ENCODE results near the gene EPN2.
"Not testable (repeated sequence)": the region's sequence is repeated elsewhere in the genome, so short reads cannot be mapped to it uniquely, and the experiment has no call there.

DNA sequence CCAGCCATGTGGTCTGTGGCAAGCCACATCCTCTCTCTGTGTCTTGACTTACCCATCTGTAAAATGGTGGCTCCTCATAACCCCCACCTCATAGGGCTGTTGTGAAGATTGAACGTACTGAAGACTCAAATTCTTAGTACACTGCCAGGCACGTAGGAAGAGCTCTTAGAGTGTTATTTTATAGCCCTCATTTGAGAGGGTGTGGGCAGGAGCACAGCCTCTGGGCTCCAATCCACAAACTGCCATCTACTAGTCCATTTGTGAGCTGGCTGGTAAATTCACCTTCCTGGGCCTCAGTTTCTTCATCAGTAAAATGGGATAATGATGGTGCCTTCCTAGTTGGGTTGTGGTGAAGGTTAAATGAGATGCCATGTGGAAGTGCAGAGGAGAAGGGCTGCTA lies 18.3 kb upstream of the EPN2 start:
- TF ChIP-seq, protein P1, sequence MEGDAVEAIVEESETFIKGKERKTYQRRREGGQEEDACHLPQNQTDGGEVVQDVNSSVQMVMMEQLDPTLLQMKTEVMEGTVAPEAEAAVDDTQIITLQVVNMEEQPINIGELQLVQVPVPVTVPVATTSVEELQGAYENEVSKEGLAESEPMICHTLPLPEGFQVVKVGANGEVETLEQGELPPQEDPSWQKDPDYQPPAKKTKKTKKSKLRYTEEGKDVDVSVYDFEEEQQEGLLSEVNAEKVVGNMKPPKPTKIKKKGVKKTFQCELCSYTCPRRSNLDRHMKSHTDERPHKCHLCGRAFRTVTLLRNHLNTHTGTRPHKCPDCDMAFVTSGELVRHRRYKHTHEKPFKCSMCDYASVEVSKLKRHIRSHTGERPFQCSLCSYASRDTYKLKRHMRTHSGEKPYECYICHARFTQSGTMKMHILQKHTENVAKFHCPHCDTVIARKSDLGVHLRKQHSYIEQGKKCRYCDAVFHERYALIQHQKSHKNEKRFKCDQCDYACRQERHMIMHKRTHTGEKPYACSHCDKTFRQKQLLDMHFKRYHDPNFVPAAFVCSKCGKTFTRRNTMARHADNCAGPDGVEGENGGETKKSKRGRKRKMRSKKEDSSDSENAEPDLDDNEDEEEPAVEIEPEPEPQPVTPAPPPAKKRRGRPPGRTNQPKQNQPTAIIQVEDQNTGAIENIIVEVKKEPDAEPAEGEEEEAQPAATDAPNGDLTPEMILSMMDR (conservative IDR thresholded peaks at IDR 0.05; ENCODE audit: low read depth in 2 of 2), result not testable (repeated sequence)
- TF ChIP-seq EZH2 (IDR thresholded peaks at IDR 0.05; ENCODE audit: low read depth, unreplicated experiment); ZNF114 (CRISPR knock-in tag; IDR thresholded peaks at IDR 0.05); EZH2phosphoT487 (IDR thresholded peaks at IDR 0.05; ENCODE audit: unreplicated experiment); POLR2AphosphoS5 (IDR thresholded peaks at IDR 0.05; ENCODE audit: low read depth); CREB1 (CRISPR knock-in tag; IDR thresholded peaks at IDR 0.05; ENCODE audit: low read depth); STAT1 (IDR thresholded peaks at IDR 0.05; ENCODE audit: unreplicated experiment); JUNB (IDR thresholded peaks at IDR 0.05; ENCODE audit: unreplicated experiment); ZNF331 (CRISPR knock-in tag; IDR thresholded peaks at IDR 0.05; ENCODE audit: low read depth); NANOG (IDR thresholded peaks at IDR 0.05; ENCODE audit: borderline replicate concordance): not testable (repeated sequence)
- TF ChIP-seq, protein P2, sequence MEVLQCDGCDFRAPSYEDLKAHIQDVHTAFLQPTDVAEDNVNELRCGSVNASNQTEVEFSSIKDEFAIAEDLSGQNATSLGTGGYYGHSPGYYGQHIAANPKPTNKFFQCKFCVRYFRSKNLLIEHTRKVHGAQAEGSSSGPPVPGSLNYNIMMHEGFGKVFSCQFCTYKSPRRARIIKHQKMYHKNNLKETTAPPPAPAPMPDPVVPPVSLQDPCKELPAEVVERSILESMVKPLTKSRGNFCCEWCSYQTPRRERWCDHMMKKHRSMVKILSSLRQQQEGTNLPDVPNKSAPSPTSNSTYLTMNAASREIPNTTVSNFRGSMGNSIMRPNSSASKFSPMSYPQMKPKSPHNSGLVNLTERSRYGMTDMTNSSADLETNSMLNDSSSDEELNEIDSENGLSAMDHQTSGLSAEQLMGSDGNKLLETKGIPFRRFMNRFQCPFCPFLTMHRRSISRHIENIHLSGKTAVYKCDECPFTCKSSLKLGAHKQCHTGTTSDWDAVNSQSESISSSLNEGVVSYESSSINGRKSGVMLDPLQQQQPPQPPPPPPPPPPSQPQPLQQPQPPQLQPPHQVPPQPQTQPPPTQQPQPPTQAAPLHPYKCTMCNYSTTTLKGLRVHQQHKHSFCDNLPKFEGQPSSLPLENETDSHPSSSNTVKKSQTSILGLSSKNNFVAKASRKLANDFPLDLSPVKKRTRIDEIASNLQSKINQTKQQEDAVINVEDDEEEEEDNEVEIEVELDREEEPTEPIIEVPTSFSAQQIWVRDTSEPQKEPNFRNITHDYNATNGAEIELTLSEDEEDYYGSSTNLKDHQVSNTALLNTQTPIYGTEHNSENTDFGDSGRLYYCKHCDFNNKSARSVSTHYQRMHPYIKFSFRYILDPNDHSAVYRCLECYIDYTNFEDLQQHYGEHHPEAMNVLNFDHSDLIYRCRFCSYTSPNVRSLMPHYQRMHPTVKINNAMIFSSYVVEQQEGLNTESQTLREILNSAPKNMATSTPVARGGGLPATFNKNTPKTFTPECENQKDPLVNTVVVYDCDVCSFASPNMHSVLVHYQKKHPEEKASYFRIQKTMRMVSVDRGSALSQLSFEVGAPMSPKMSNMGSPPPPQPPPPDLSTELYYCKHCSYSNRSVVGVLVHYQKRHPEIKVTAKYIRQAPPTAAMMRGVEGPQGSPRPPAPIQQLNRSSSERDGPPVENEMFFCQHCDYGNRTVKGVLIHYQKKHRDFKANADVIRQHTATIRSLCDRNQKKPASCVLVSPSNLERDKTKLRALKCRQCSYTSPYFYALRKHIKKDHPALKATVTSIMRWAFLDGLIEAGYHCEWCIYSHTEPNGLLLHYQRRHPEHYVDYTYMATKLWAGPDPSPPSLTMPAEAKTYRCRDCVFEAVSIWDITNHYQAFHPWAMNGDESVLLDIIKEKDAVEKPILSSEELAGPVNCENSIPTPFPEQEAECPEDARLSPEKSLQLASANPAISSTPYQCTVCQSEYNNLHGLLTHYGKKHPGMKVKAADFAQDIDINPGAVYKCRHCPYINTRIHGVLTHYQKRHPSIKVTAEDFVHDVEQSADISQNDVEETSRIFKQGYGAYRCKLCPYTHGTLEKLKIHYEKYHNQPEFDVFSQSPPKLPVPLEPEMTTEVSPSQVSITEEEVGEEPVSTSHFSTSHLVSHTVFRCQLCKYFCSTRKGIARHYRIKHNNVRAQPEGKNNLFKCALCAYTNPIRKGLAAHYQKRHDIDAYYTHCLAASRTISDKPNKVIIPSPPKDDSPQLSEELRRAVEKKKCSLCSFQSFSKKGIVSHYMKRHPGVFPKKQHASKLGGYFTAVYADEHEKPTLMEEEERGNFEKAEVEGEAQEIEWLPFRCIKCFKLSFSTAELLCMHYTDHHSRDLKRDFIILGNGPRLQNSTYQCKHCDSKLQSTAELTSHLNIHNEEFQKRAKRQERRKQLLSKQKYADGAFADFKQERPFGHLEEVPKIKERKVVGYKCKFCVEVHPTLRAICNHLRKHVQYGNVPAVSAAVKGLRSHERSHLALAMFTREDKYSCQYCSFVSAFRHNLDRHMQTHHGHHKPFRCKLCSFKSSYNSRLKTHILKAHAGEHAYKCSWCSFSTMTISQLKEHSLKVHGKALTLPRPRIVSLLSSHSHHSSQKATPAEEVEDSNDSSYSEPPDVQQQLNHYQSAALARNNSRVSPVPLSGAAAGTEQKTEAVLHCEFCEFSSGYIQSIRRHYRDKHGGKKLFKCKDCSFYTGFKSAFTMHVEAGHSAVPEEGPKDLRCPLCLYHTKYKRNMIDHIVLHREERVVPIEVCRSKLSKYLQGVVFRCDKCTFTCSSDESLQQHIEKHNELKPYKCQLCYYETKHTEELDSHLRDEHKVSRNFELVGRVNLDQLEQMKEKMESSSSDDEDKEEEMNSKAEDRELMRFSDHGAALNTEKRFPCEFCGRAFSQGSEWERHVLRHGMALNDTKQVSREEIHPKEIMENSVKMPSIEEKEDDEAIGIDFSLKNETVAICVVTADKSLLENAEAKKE (CRISPR knock-in tag; IDR thresholded peaks at IDR 0.05), result not testable (repeated sequence)
- TF ChIP-seq, protein P3, sequence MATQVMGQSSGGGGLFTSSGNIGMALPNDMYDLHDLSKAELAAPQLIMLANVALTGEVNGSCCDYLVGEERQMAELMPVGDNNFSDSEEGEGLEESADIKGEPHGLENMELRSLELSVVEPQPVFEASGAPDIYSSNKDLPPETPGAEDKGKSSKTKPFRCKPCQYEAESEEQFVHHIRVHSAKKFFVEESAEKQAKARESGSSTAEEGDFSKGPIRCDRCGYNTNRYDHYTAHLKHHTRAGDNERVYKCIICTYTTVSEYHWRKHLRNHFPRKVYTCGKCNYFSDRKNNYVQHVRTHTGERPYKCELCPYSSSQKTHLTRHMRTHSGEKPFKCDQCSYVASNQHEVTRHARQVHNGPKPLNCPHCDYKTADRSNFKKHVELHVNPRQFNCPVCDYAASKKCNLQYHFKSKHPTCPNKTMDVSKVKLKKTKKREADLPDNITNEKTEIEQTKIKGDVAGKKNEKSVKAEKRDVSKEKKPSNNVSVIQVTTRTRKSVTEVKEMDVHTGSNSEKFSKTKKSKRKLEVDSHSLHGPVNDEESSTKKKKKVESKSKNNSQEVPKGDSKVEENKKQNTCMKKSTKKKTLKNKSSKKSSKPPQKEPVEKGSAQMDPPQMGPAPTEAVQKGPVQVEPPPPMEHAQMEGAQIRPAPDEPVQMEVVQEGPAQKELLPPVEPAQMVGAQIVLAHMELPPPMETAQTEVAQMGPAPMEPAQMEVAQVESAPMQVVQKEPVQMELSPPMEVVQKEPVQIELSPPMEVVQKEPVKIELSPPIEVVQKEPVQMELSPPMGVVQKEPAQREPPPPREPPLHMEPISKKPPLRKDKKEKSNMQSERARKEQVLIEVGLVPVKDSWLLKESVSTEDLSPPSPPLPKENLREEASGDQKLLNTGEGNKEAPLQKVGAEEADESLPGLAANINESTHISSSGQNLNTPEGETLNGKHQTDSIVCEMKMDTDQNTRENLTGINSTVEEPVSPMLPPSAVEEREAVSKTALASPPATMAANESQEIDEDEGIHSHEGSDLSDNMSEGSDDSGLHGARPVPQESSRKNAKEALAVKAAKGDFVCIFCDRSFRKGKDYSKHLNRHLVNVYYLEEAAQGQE (IDR thresholded peaks at IDR 0.05; ENCODE audit: unreplicated experiment), result not testable (repeated sequence)
- TF ChIP-seq, protein P4, sequence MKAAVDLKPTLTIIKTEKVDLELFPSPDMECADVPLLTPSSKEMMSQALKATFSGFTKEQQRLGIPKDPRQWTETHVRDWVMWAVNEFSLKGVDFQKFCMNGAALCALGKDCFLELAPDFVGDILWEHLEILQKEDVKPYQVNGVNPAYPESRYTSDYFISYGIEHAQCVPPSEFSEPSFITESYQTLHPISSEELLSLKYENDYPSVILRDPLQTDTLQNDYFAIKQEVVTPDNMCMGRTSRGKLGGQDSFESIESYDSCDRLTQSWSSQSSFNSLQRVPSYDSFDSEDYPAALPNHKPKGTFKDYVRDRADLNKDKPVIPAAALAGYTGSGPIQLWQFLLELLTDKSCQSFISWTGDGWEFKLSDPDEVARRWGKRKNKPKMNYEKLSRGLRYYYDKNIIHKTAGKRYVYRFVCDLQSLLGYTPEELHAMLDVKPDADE (IDR thresholded peaks at IDR 0.05), result not testable (repeated sequence)
